AG09309 (cell line): ENCODE results near the gene NLRC5.

Source experiments
- DNase-seq: peaks from one replicate; pipeline ENCODE4 v3.0.0-alpha.2; 2010; ENCODE audit warnings: low read depth
- H3K4me3 ChIP-seq: 2 replicates; pipeline ENCODE4 v1.5.1; 2011; ENCODE audit warnings: mild to moderate bottlenecking, low read depth, low read length, moderate library complexity; ENCODE audit not compliant: control insufficient read depth
- TF ChIP-seq, protein P1 (sequence below): IDR thresholded peaks from 2 replicates; pipeline ENCODE4 v1.5.1; 2011; ENCODE audit warnings: mild to moderate bottlenecking, low read depth, low read length, inconsistent platforms; ENCODE audit not compliant: insufficient read depth, control insufficient read depth; ENCODE audit errors: missing control alignments

The NLRC5 gene

DNA sequence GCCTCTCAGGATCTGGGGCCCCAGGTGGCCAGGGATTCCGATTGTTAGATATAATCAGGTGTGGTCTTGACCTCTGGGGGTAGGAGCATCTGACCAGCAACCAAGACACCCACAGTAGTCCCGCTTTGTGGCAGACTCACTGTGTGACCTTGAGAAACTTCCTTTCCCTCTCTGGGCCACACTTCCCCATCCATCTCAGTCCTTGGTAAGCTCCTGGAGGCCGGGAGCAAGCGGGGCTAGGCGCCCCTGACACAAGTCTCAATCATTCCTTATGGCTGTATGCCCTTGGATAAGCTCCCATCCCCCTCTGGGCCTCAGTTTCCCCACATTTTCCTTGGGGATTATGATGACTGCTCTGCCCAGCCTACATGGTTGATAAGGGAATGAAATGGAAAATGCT lies 124.3 kb downstream of the NLRC5 start:
- no peak for DNase-seq
- H3K4me3 ChIP-seq, result no peak overlapping the region
- TF ChIP-seq, protein P1, sequence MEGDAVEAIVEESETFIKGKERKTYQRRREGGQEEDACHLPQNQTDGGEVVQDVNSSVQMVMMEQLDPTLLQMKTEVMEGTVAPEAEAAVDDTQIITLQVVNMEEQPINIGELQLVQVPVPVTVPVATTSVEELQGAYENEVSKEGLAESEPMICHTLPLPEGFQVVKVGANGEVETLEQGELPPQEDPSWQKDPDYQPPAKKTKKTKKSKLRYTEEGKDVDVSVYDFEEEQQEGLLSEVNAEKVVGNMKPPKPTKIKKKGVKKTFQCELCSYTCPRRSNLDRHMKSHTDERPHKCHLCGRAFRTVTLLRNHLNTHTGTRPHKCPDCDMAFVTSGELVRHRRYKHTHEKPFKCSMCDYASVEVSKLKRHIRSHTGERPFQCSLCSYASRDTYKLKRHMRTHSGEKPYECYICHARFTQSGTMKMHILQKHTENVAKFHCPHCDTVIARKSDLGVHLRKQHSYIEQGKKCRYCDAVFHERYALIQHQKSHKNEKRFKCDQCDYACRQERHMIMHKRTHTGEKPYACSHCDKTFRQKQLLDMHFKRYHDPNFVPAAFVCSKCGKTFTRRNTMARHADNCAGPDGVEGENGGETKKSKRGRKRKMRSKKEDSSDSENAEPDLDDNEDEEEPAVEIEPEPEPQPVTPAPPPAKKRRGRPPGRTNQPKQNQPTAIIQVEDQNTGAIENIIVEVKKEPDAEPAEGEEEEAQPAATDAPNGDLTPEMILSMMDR, result no peak

DNA sequence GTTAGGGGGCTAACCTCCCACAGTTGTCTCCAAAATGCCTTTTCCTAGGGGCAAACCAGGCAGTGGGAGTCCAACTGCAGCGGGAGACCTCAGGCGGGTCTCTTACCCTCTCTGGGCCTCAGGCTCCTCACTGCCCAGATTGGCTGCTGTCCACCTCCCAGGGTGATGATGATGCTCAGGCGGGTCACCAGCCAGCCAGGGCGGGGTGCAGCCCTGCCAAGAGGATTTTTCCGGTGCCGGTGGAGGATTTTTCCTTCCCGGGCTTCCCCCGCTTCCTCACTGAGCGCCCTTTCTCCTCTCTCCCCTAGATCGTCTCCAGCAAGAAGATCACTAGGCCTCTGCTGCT lies 125.8 kb downstream of the NLRC5 start:
- H3K4me3 ChIP-seq, result no peak overlapping the region
- DNase-seq, result no peak
- TF ChIP-seq, protein P1, result no peak

DNA sequence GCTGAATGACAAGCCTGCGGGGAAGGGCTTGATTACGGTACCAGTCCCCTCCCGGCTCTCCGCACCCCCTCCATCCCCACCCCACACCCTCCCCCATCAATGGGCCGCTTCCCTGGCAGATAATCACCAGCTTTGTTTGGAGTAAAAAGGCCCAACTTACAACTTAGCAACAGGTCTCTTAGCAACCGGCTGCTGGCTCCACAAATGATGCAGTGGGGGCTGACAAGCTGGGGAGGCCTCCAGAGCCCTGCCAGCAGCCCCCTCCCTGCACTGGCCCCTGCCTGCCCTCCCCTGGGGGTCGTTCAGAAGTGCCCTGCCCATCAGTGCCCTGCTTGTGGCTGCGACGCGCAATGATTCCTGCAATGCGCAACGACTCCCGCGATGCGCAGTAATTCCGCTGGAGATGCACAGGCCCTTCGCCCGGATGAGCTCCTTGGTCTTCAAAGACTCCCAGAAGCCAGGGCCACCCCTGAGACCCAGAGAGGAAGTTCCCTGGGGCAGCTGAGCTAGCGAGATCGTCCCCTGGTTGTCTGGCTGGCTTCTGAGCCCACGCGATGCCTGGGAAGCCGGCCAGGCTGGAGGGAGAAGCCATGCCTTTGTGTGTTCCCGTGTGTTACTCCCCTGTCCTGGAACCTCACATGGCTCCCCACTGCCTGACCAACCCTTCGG lies 126.3 kb downstream of the NLRC5 start:
- H3K4me3 ChIP-seq, result no peak overlapping the region
- DNase-seq, result no peak
- TF ChIP-seq, protein P1, result no peak

DNA sequence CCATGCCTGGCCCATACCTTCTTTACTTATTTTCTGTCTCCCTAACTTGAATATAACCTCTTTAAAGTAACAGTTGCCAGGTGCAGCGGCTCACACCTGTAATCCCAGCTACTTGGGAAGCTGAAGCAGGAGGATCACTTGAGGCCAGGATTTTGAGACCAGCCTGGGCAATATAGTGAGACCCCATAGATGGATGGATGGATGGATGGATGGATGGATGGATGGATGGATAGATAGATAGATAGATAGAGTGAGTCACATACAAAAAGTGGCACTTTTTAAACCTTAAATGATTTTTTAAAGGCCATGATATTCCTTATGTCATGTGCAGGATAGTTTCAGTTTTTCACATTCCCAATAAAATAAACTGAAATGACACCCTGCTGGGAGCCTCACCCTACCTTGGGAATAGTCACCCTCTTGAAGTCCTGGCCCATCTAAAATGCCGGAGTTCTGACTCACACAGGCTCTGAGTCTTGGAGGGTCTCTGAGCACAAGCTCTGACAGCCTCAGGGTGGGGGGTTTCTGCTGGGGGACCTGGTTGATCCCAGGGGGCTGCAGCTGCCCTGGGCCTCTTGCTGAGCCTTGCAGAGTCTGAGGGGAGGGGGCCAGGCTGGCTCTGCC lies 129.2 kb downstream of the NLRC5 start:
- no peak overlapping the region for H3K4me3 ChIP-seq
- DNase-seq, result no peak
- TF ChIP-seq, protein P1, result no peak

DNA sequence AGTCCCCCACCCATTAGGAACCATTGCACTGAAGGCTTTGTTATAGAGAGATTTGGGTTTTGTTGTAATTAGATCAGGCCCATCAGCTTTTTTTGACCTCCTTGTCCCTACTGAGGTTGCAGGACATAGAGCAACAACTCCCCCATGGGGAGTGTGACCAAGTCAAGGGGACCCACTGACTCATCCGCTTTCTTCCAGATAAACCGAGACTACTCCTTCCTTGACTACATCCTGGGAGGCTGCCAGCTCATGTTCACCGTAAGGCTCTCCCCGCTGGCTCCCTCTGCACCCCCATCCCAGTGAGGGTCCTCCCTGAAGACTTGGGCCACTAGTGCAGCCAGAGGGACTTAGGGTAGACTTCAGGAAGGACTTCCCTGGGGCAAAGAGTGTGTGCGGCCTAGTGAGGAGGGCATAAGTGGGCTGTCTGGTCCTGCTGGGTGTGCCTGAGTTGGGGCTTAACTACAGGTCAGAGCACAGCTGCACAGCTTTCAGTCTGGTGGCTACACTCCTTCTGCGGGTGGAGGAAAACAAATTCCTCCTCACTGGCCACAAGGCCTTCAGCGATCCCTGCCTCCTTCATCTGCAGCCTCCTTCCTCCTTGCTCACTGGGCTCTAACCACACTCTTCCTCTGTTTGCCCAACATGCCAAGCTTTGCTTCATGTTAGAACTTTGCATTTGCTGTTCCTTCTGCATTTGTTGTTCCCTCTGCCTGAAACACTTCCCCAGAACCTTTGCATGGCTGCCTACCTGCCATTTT lies 134.0 kb downstream of the NLRC5 start:
- H3K4me3 ChIP-seq, result no peak overlapping the region
- no peak for DNase-seq
- TF ChIP-seq, protein P1, result no peak

DNA sequence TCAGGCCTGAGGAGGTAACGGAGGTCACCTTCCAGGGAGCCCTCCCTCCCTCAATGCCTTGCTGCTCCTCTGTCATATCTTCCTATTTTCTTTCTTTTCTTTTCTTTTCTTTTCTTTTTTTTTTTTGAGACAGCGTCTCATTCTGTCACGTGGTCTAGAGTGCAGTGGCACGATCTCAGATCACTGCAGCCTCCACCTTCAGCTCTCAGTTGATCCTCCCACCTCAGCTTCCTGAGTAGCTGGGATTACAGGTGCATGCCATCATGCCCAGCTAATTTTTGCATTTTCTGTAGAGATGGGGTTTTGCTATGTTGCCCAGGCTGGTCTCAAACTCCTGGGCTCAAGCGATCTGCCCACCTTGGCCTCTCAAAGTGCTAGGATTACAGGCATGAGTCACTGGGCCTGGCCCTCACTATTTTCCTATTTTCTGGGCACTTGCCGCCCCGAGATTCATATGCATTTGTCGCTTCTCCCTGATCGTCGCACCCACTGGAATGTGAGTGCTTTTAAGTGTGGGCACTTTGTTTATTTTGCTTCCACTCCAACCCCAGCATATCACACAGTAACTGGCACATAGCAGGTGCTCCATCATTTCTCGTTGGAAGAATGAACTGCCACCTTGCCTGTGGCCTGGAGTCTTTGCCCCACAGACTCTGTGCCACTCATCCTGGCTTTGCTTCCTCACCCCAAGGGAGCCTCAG lies 134.8 kb downstream of the NLRC5 start:
- TF ChIP-seq, protein P1, result no peak
- DNase-seq, result no peak

More for the DNA sequence above, 134.8 kb downstream of the NLRC5 start:
- H3K4me3 ChIP-seq, result no peak overlapping the region
